ENCODE data around the gene ATG4B. TPM values are rescaled to one million over a fixed set of nuclear protein-coding genes. Genes with fewer than 3 reads are reported as not detected.

ATG4B gene
- total and polyA plus RNA-seq, 3 experiments from 2014 or later: 56.1 to 80.2 (median 79.0) TPM

DNA sequence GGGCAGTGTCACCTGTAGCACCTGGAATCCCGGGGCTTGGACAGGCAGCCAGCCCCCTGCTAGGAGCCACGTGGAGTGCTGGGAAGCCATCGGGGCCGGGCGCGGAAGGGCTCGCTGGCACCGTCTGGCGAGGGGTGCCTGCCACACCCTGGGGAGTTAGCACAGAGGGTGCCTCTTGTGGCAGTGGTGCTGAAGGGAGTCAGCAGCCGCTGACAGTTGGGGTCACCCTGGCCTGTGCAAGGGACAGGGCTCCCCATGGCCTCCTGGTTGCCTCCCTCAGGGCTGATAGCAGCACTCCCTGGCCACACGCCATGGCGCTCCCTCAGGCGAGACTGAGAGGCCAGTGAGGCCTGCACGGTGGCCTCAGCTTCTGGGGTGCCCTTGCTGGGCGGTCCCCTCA, 83.1 kb downstream of the ATG4B start:
- H3K36me3 ChIP-seq (ENCODE audit: insufficient read depth, low read length): peaks cover 9% of the 10 kb centered on the region
- H3K4me1 ChIP-seq (ENCODE audit: insufficient read depth, low read length): no peaks in the 10 kb centered on the region
- H3K27ac ChIP-seq (ENCODE audit: low read depth, low read length): no peak overlapping the region
- DNase-seq: no peak
- no peak overlapping the region for H3K4me3 Mint-ChIP-seq
- H3K27me3 ChIP-seq (ENCODE audit: insufficient read depth, low read length, poor library complexity, severe bottlenecking): no peaks in the 10 kb centered on the region
- H3K36me3 Mint-ChIP-seq: peaks cover 0 to 74% (median 10%) of the 10 kb centered on the region in 3 donors
- no peaks in the 10 kb centered on the region for H3K9me3 Mint-ChIP-seq
- no peaks in the 10 kb centered on the region for H3K27me3 Mint-ChIP-seq
- ChIA-PET CTCF (no interaction called here), POLR2A (no interaction called here)
- peaks cover 0 to 3% (median 0%) of the 10 kb centered on the region in 3 donors for H3K4me1 Mint-ChIP-seq
- H3K4me3 ChIP-seq (ENCODE audit: low read length): no peak overlapping the region
- no peaks in the 10 kb centered on the region for H3K9me3 ChIP-seq (ENCODE audit: low read length)
- H3K27ac Mint-ChIP-seq: peak overlapping the region in 2 of 8 donors; percentile 43 to 66

DNA sequence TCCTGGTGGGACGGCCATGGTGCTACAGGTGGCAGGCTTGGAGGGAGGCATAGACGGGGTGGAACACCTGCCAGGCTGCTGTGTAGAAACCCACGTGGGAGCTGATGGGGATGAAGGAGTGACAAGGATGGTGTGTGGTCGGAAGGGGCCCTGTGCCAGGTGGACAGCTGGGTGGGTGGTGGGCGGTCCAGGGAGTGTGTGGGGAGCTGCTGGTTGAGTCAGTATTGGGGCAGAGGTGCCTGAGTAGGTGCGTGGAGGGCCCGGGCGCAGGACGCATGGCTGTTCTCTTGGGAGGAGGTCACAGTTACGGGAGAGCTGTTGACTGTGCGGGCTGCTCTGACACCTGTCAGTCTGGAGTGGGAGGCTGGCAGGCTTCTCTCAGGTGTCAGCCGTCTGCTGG, 84.4 kb downstream of the ATG4B start:
- CTCF ChIA-PET: interaction anchor here (1.0 kb wide), 1 partner anchor 12 kb away, joined by 4 read pairs; the partner anchor contains the start of gene D2HGDH

DNA sequence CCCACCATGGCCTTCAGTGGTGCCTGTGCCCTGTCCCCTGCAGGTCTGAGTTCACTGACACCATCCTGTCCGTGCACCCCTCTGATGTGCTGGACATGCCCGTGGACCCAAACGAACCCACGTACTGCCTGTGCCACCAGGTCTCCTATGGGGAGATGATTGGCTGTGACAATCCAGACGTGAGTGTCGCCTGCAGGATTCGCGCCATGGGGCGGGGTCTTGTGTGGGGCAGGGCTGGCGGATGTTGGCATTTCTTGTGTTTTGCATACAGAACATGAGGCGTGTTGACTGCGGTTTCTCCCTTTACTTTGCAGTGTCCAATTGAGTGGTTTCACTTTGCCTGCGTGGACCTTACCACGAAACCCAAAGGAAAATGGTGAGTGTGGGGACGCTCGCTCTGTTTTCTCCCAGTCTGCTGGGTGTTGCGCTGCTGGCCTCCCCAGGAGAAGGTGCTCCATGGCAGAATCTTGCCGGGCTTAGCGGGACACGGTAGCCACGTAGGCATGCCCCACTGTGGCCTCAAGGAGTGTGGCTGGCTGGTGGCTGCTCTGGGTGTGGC, 85.5 kb downstream of the ATG4B start:
- no peak for DNase-seq
- peaks cover 0 to 60% (median 5%) of the 10 kb centered on the region in 3 donors for H3K36me3 Mint-ChIP-seq
- no peak overlapping the region for H3K27ac Mint-ChIP-seq
- ChIA-PET CTCF (interaction anchor here (1.0 to 2.8 kb wide), 2 partner anchors 21 to 156 kb away, joined by 3 to 18 read pairs; partner anchors contain the start of gene ING5), POLR2A (no interaction called here)
- Histone ChIP-seq H3K27me3 (ENCODE audit: insufficient read depth, low read length, poor library complexity, severe bottlenecking) (no peaks in the 10 kb centered on the region), H3K4me1 (ENCODE audit: insufficient read depth, low read length) (no peaks in the 10 kb centered on the region), H3K9me3 (ENCODE audit: low read length) (no peaks in the 10 kb centered on the region), H3K4me3 (ENCODE audit: low read length) (no peak overlapping the region), H3K27ac (ENCODE audit: low read depth, low read length) (no peak overlapping the region), H3K36me3 (ENCODE audit: insufficient read depth, low read length) (peaks cover 9% of the 10 kb centered on the region)
- H3K27me3 Mint-ChIP-seq: no peaks in the 10 kb centered on the region
- H3K4me3 Mint-ChIP-seq: no peak overlapping the region
- H3K9me3 Mint-ChIP-seq: no peaks in the 10 kb centered on the region
- H3K4me1 Mint-ChIP-seq: no peaks in the 10 kb centered on the region

More for the DNA sequence above, 84.4 kb downstream of the ATG4B start:
- Histone ChIP-seq H3K4me1 (ENCODE audit: insufficient read depth, low read length) (no peaks in the 10 kb centered on the region), H3K27ac (ENCODE audit: low read depth, low read length) (no peak overlapping the region), H3K36me3 (ENCODE audit: insufficient read depth, low read length) (peaks cover 9% of the 10 kb centered on the region), H3K4me3 (ENCODE audit: low read length) (no peak overlapping the region), H3K9me3 (ENCODE audit: low read length) (no peaks in the 10 kb centered on the region), H3K27me3 (ENCODE audit: insufficient read depth, low read length, poor library complexity, severe bottlenecking) (no peaks in the 10 kb centered on the region)
- no peaks in the 10 kb centered on the region for H3K27me3 Mint-ChIP-seq
- H3K36me3 Mint-ChIP-seq: peaks cover 0 to 66% (median 5%) of the 10 kb centered on the region in 3 donors
- H3K9me3 Mint-ChIP-seq: no peaks in the 10 kb centered on the region
- peak overlapping the region in 2 of 8 donors; percentile 38 to 88 for H3K27ac Mint-ChIP-seq
- no peak for DNase-seq
- no peak overlapping the region for H3K4me3 Mint-ChIP-seq
- POLR2A ChIA-PET: no interaction called here
- no peaks in the 10 kb centered on the region for H3K4me1 Mint-ChIP-seq

Other genes starting within 250 kb of the ATG4B start
- gene STK25, start 129.1 kb upstream of the ATG4B start, total RNA-seq: 10 to 100 TPM; 95.0 to 96.2 TPM
- gene STK25, start 129.1 kb upstream of the ATG4B start, polyA plus RNA-seq: 86.3 TPM
- not detected for gene BOK, start 78.9 kb upstream of the ATG4B start, total RNA-seq
- not detected for gene BOK, start 78.9 kb upstream of the ATG4B start, polyA plus RNA-seq
- 10 to 100 TPM; 51.4 to 51.9 TPM for gene THAP4, start 535 bp upstream of the ATG4B start, total RNA-seq
- 42.3 TPM for gene THAP4, start 535 bp upstream of the ATG4B start, polyA plus RNA-seq
- gene DTYMK, start 49.1 kb downstream of the ATG4B start, total RNA-seq: 100 to 1,000 TPM; 131 to 134 TPM
- 41.1 TPM for gene DTYMK, start 49.1 kb downstream of the ATG4B start, polyA plus RNA-seq
- 10 to 100 TPM; 44.4 to 48.4 TPM for gene ING5, start 64.3 kb downstream of the ATG4B start, total RNA-seq
- gene ING5, start 64.3 kb downstream of the ATG4B start, polyA plus RNA-seq: 19.5 TPM
- gene D2HGDH, start 96.9 kb downstream of the ATG4B start, total RNA-seq: 10 to 100 TPM; 22.9 to 23.4 TPM
- gene D2HGDH, start 96.9 kb downstream of the ATG4B start, polyA plus RNA-seq: 5.7 TPM
- under 1 TPM in 1 of 2 experiments, not detected in 1; 0.16 TPM for gene GAL3ST2, start 139.1 kb downstream of the ATG4B start, total RNA-seq
- not detected for gene GAL3ST2, start 139.1 kb downstream of the ATG4B start, polyA plus RNA-seq
- not detected for gene NEU4, start 171.5 kb downstream of the ATG4B start, total RNA-seq
- not detected for gene NEU4, start 171.5 kb downstream of the ATG4B start, polyA plus RNA-seq
- 10 to 100 TPM; 34.3 to 39.3 TPM for gene PDCD1, start 221.2 kb downstream of the ATG4B start, total RNA-seq
- 41.8 TPM for gene PDCD1, start 221.2 kb downstream of the ATG4B start, polyA plus RNA-seq
- under 1 TPM; 0.11 to 0.18 TPM for gene RTP5, start 232.0 kb downstream of the ATG4B start, total RNA-seq
- 0.23 TPM for gene RTP5, start 232.0 kb downstream of the ATG4B start, polyA plus RNA-seq

All from CD8-positive, alpha-beta memory T cell (primary cell).